Measurements from ENCODE around the gene BEND5.
A peak's percentile ranks its signal among the peaks of the same experiment; 100 is the strongest.

Gene BEND5

GRCh38 chr1:48720929-48721328, 55.8 kb downstream of the BEND5 start:
- DNase-seq (ENCODE audit: low spot score): no peak

DNA sequence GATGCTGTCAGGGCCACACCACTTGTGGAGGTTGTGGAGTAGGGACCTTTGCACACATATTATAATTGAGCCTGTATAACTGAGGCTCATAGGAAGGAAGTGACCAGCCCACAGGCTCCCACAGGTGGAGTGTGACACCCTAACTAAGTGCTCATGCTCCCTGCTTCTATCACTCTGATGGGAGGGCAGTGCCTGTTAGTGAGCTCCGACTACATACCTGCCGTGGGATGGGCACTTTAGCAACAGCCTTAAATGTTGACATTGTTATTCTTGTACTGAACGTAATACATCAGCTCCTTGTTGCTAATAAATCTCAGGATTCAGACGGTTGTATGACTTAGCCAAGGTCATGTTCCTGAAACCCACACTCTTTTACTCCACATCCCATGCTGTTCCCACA, 58.0 kb downstream of the BEND5 start:
- DNase-seq (ENCODE audit: low spot score): no peak

DNA sequence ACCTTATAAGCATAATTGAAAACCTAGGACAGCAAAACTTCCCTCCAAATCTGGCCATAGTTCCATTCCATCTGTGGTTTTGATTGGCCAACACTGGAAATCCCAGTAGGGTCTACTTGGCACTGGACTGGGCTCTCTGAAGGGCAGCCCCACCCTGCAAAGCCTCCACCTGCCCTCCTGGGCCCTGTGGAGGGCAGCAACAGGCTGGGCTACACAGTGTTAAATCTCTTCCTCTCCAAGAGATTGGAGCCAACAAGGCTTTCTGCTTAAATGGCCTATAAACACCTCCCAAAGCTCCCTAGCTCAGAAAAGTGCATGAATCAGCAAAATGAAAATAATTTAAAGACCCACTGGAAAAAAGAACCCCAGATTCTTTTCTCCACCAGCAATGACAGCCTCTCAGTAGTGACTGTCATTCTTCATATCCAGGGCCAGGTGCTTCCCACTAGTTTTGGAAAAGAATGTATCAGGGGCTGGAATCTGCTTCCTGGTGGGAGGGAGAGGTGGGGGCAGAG, 58.5 kb downstream of the BEND5 start:
- no peak for DNase-seq (ENCODE audit: low spot score)

DNA sequence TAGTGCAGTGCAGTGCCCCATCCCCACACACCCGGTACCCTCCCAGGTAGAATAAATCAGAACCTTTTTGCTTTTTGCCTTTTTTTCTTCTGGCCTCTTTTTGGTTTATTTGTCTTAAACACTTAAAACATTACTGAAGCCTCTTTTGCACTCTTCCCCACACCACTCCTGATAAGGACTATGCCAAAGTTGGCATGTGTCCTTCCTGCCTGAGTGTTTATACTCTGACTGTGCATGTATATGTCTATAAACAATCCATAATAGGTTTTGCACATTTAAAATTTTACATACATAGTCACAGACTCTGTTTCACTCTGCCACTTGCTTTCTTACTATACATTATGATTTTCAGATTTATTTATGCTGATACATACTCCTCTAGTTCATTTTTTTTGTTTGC, 59.6 kb downstream of the BEND5 start:
- no peak for DNase-seq (ENCODE audit: low spot score)

DNA sequence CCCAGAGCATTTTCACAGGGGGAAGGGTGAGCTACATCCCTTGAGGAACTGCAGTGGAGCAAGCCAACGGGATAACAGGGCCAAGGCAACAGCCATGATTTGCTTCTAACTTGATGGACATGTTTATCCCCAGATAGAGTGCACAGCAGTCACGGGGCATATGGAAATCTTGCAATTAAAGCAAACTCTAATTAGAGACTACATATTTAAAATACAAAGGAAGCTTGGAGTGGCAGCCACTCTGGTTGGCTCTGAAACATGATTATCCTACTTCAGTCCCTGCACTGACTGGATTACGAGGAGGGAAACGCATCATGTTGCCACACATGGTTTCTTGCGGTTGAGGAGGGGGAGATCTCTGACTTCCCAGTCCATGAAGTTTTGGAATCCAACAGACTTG, 60.8 kb downstream of the BEND5 start:
- DNase-seq (ENCODE audit: low spot score): no peak

GRCh38 chr1:48710915-48711314, 65.8 kb downstream of the BEND5 start:
- DNase-seq (ENCODE audit: low spot score): no peak

DNA sequence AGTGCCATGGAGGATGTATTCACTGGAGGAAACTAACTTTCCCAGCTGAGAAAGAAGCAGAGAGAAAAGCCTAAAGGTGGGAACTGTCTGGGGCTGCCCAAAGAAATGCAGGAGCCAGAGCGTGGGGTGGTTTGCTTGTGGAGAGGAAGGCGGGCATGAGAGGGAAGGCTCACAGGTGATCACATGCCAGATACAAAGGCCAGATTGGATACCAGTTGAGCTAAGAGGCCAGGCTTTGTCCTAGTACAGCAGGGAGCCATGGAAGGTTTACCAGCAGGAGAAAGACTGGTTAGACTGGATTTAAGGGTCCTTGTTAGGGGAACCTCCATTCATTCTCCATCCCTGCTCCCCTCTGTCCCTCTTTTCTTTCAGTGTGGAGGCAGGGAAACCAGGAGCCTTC, 66.4 kb downstream of the BEND5 start:
- DNase-seq (ENCODE audit: low spot score): no peak

- DNase-seq (ENCODE audit: low spot score): no peak
Measured at GRCh38 chr1:48704736-48705135, 72.0 kb downstream of the BEND5 start.

DNA sequence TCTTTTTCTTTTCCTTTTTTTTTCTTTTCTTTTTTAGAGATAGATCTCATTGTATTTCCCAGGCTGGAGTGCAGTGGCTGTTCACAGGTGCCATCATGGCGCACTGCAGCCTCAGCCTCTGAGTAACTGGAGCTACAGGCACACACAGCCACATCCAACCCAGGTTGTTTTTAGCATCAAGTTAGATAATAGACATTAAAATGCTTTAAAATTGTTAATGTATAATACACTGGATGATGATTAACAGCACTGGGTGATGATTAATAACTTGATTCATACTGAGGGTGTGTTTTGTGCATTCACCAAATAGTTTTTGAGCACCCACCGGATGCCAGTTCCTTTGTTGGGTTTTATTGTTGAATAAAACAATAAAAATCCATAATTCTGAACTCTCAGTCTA, 75.2 kb downstream of the BEND5 start:
- no peak for DNase-seq (ENCODE audit: low spot score)

DNA sequence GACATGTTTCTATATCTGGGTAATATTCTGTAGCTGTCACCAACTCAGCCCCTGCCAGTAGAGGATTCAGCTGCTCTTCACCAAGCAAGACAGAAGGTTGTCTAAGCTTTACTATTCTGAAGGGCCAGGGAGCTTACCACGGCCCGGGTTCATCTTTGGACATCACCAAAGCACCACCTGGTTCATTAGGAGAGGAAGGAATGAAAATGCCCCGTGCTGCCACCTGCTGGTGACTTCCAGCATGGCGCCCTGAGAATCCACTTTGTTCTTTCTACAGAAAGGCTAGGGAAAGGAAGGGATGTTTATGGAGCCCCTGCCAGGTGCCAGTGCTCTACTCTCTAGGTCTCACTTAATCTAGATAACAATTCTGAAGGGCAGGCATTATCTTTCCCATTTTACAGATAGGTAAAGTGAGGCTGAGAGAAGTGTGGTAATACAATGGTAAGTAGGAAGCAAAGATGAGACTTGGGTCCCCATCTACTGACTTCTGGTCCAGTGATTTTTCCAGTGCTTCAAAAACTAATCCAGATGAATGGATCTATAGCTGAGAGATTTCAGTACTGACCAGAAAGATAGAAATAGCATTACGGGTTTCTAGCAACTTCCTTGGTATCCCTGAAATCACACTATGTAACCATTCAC, 79.5 kb downstream of the BEND5 start:
- DNase-seq (ENCODE audit: low spot score): peak; percentile 35

- no peak for DNase-seq (ENCODE audit: low spot score)
Measured at GRCh38 chr1:48695161-48695560, 81.5 kb downstream of the BEND5 start.

GRCh38 chr1:48693674-48694320, 82.9 kb downstream of the BEND5 start:
- DNase-seq (ENCODE audit: low spot score): no peak

DNA sequence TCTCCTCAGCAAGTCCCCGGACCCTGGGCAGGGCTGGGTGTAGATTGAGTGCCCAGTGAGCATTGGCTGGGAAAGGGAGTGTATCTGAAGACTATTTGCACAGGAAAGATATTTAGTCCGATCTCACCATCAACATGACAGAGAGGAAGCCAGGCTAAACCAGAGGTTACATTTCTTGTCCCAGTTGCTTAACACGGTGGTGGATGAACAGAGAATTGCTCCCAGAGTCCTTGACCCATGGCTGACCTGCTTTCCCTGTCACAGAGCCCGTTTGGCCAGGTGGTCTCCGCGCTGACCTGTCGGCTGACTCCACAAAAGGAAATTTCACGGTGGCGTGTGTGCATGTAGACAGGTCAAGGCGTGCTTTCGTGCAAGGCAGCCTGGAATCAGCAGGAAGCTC, 83.5 kb downstream of the BEND5 start:
- no peak for DNase-seq (ENCODE audit: low spot score)

GRCh38 chr1:48692235-48692634, 84.5 kb downstream of the BEND5 start:
- DNase-seq (ENCODE audit: low spot score): no peak

- DNase-seq (ENCODE audit: low spot score): no peak
Measured at GRCh38 chr1:48691429-48692001, 85.2 kb downstream of the BEND5 start.

DNA sequence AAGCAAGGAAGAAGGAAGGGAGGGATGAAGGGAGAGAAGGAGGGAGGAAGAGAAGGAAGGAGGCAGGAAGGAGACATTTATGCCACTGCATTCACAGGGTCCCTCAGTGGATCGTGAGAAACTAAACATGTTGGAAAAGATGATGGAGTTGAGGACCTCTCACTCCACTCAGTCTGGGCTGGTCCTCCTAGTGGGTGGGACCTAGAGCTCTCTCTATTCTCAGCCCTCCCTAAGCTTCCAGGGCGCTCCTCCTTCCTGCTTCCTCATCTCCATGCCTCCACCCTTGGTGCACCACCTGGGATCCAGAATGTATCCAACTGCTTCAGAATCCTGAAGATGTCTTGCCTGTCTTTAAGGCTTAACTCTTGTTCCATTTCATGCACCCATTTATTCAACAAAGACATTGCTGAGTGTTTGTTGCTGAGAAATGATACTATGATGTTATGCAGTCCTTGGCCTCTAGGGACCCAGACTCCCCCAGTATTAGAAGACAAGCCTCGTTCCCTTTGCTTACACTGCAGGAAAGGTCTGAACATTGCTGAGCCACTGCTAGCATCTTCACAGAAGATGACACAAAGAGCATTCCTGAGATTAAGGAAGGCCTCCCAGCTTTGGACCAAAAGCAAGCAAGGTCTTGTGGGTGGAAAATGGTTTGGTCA, 88.5 kb downstream of the BEND5 start:
- DNase-seq (ENCODE audit: low spot score): peak; percentile 9

- DNase-seq (ENCODE audit: low spot score): no peak
Measured at GRCh38 chr1:48687282-48688045, 89.2 kb downstream of the BEND5 start.

DNA sequence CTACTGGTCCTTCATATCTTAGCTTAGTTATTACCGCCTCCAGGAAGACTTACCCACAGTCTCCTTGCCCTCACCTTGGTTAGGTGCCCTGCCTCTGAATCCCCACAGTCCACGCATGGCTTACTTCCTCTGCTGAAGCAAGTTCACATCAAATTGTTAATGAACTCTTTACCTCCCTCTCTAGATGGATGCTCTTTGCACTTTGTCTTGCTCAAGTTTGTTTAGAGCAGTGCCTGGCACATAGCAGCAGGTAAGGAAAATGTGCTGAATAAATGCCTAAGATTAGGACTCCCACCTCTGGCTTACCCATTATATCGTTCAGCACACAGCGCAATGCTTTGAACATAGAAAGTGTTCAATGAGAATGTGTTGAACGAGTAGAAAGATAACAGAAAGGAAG, 90.5 kb downstream of the BEND5 start:
- no peak for DNase-seq (ENCODE audit: low spot score)

DNA sequence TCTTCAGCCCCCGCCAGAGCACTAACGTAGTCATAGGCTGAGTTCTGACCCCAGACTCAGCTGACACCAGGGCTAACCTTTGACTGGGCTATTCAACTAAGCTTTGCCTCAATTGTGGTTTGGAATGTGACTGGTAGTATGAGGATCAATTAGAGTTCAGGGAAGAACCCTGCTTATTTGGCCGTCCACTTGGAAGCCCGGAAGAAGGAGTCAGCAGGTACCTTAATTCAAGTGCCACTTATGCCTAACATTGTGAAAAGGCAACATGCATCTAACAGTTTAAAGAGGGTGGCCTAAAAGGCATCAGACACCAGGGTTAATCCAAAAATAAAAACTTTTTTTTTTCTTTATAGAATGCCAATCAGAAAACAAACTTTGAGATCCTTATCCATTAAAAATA, 92.3 kb downstream of the BEND5 start:
- DNase-seq (ENCODE audit: low spot score): no peak

GRCh38 chr1:48683839-48684238, 92.9 kb downstream of the BEND5 start:
- no peak for DNase-seq (ENCODE audit: low spot score)

- DNase-seq (ENCODE audit: low spot score): no peak
Measured at GRCh38 chr1:48681476-48682305, 95.0 kb downstream of the BEND5 start.

Measured in hepatic stellate cell (primary cell).